Stimulated activated CD4-positive, alpha-beta T cell treated with anti-CD3 and anti-CD28 coated beads, Interleukin-12 subunit alpha, Interleukin-12 subunit beta, amount 100 ng/mL, for 24 hours (primary cell): ENCODE results near the gene XRCC3.
"Not testable (repeated sequence)": the region's sequence is repeated elsewhere in the genome, so short reads cannot be mapped to it uniquely, and the experiment has no call there.

Experiments used
- DNase-seq, 2 experiments: peaks; one replicate each; pipeline ENCODE4 v3.0.0-alpha.2; 2020; ENCODE audit warnings: low read depth in 2 of 2

The XRCC3 gene

DNA sequence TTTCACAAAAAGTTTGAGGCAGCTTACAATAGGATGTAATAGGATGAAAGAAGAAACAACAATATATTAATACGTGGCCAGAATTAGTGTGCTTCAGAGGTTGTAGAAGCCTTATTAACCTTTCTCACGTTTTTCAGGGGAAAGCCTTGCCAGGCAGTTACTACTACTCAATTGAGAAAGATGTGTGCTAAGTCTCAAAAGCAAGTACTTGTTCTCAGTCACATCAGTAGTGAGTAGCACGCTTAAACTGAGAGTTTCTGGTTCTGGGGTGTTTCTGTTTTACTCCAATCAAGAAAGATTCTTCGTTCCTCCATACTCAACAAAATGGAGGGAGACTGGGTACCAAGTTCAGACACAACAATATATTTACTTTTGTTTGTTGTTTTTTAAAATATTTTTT, 47.6 kb downstream of the XRCC3 start:
- DNase-seq = no peak

GRCh38 chr14:103663506-103663905, 51.7 kb downstream of the XRCC3 start:
- no peak for DNase-seq

DNA sequence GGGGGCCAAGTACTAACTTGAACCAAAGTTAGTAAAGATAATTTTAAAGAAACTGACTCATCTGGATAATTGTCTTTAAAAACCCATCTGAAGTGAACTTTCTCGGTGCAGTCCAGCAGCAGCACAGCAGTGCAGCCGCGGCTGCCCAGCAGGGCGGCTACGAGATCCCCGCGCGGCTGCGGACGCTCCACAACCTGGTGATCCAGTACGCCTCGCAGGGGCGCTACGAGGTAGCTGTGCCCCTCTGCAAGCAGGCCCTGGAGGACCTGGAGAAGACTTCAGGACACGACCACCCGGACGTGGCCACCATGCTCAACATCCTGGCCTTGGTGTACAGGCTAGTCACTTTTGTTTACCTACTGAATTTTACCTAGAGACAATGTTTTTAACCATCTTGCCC, 52.7 kb downstream of the XRCC3 start:
- DNase-seq = no peak

DNA sequence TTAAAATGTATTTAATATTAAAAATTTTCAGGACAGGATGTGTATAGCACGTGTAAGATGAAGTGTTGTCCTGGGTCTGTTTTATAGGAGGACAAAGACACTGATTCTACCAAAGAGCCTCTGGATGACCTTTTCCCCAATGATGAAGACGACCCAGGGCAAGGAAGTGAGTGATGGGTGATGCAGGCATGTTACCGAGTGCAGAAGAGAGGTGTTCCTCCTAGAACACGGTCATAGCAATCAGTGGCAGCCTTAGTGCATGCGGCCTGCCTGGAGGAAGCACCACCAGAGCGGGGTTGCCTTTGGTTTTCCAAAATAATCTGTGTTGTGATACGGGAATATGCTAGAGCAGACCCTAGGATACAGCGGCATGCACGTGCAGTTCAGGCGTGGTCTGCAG, 53.2 kb downstream of the XRCC3 start:
- DNase-seq = no peak

GRCh38 chr14:103659631-103660030, 55.6 kb downstream of the XRCC3 start:
- no peak for DNase-seq

GRCh38 chr14:103657471-103657870, 57.8 kb downstream of the XRCC3 start:
- no peak for DNase-seq

DNA sequence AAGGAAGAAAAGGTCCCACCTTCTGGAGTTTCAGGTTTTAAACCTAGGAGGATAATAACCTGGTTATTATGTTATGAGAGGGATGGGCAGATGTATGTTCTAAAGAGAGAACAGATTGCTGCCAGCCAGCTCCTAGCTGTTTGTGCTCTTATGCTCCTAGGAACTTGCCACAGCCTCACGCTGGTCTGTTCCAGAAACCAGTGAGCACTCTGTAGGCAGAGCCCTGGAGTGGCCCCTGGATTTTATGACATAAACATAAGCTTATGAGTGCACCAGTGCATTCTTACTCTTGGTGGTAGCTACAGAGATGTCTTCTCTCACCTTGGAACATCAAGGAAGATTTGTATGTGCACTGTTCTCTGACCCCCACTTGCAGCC, 58.5 kb downstream of the XRCC3 start:
- DNase-seq = no peak

GRCh38 chr14:103656031-103656755, 59.1 kb downstream of the XRCC3 start:
- no peak for DNase-seq

DNA sequence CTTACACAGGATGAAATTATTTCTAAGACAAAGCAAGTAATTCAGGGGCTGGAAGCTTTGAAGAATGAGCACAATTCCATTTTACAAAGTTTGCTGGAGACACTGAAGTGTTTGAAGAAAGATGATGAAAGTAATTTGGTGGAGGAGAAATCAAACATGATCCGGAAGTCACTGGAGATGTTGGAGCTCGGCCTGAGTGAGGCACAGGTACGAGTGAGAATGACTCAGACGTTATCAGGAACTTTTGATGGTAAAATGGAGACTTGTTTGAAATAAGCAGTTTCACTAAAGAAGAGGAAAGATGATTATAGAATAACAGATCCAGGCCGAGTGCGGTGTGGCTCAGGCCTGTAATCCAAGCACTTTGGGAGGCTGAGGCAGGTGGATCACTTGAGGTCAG, 60.6 kb downstream of the XRCC3 start:
- no peak for DNase-seq

GRCh38 chr14:103653805-103654204, 61.4 kb downstream of the XRCC3 start:
- no peak for DNase-seq

DNA sequence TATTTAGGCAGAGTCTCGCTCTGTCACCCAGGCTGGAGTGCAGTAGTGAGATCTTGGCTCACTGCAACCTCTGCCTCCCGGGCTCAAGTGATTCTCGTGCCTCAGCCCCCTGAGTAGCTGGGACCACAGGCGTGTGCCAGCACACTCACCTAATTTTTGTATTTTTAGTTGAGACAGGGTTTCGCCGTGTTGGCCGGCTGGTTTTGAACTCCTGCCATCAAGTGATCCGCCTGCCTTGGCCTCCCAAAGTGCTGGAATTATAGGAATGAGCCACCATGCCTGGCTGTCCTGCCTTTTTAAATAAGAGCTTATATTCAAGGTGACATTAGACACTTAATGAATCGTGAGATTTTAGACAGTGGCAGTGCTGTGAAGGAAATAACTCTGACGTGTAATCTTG, 61.9 kb downstream of the XRCC3 start:
- DNase-seq = not testable (repeated sequence)

- DNase-seq = no peak
Measured at GRCh38 chr14:103652806-103653205, 62.4 kb downstream of the XRCC3 start.

- no peak for DNase-seq
Measured at GRCh38 chr14:103651585-103651984, 63.7 kb downstream of the XRCC3 start.

GRCh38 chr14:103650213-103650612, 65.0 kb downstream of the XRCC3 start:
- no peak for DNase-seq

DNA sequence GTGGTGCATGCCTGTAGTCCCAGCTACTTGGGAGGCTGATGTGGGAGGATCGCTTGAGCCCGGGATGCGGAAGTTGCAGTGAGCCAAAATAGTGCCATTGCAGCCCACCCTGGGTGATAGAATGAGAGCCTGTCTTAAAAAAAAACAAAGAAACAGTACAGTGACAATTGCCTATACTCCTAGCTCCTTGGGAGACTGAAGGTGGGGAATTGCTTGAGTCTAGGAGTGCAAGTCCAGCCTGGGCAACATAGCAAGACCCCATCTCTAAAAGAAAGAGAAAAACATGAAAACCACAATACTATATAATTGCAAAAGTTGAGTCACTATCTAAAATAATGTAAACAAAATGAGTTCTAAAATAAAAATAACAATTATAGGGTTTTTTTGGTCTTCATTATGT, 66.2 kb downstream of the XRCC3 start:
- no peak for DNase-seq
